B cell (primary cell): Measurements from ENCODE around the gene RAB9A.

Experiments used
- CTCF ChIP-seq: fragments of 200-600 bp; IDR thresholded peaks from one replicate; pipeline ENCODE4 v1.8.0; 2022; ENCODE audit warnings: antibody characterized with exemption, mild to moderate bottlenecking
- EZH2 ChIP-seq: IDR thresholded peaks from 2 replicates; pipeline ENCODE4 v1.6.1; 2012; ENCODE audit warnings: borderline replicate concordance, low read depth, mild to moderate bottlenecking, moderate library complexity, low read length; ENCODE audit not compliant: insufficient read depth, poor library complexity, severe bottlenecking

DNA sequence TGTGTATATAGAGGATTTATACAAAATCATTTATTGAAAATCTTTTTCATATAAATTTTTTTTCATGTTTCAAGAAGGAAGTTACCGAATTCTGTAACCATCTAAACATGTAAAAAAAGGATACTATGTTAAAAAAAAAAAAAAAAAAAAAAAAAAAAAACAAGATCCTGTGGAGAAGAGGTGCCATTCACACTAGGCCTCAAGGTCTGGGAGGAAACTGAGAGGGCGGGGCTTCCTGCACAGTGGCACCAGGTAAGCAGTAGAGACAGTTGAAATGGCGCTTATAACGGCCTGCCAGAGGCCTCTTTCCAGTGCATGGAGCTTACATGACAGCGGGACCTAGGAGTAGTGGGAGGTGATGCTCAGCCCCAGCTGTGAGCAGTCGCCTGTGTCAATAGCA, 28.0 kb downstream of the RAB9A start:
- no peak for TF ChIP-seq CTCF
- TF ChIP-seq EZH2 = no peak
